ENCODE data around the gene MYF6. TPM values are rescaled to one million over a fixed set of nuclear protein-coding genes. Genes with fewer than 3 reads are reported as not detected.

MYF6 gene
- total and polyA plus RNA-seq, 2 experiments from 2014 or later = not detected

- no peak for DNase-seq (ENCODE audit: low read depth in 1 of 2, low spot score in 1 of 2)
- H3K36me3 ChIP-seq = no peaks in the 10 kb centered on the region
- H3K9me3 ChIP-seq (ENCODE audit: low read depth) = no peaks in the 10 kb centered on the region
- H3K27me3 ChIP-seq = peaks cover 57% of the 10 kb centered on the region
- H3K27ac ChIP-seq = no peak overlapping the region
- no peak for TF ChIP-seq CTCF (IDR thresholded peaks at IDR 0.05; ENCODE audit: low read depth, low read length)
- no peaks in the 10 kb centered on the region for H3K4me1 ChIP-seq (ENCODE audit: low read depth)
- no peak overlapping the region for H3K4me3 ChIP-seq
Observed at GRCh38 chr12:80711866-80712265, 4.4 kb downstream of the MYF6 start.

- DNase-seq (ENCODE audit: low read depth in 1 of 2, low spot score in 1 of 2) = no peak
- H3K4me3 ChIP-seq = no peak overlapping the region
- H3K4me1 ChIP-seq (ENCODE audit: low read depth) = no peaks in the 10 kb centered on the region
- H3K9me3 ChIP-seq (ENCODE audit: low read depth) = no peaks in the 10 kb centered on the region
- no peak for TF ChIP-seq CTCF (IDR thresholded peaks at IDR 0.05; ENCODE audit: low read depth, low read length)
- H3K36me3 ChIP-seq = no peaks in the 10 kb centered on the region
- peaks cover 47% of the 10 kb centered on the region for H3K27me3 ChIP-seq
- H3K27ac ChIP-seq = no peak overlapping the region
Observed at GRCh38 chr12:80712866-80713265, 5.4 kb downstream of the MYF6 start.

GRCh38 chr12:80713419-80713818 is 6.0 kb downstream of the MYF6 start:
- Histone ChIP-seq H3K27ac (no peak overlapping the region), H3K36me3 (no peaks in the 10 kb centered on the region), H3K9me3 (ENCODE audit: low read depth) (no peaks in the 10 kb centered on the region), H3K27me3 (peaks cover 41% of the 10 kb centered on the region), H3K4me1 (ENCODE audit: low read depth) (no peaks in the 10 kb centered on the region), H3K4me3 (no peak overlapping the region)
- TF ChIP-seq CTCF (IDR thresholded peaks at IDR 0.05; ENCODE audit: low read depth, low read length) = no peak
- no peak for DNase-seq (ENCODE audit: low read depth in 1 of 2, low spot score in 1 of 2)

- peak; percentile 32 to 60 for DNase-seq (ENCODE audit: low read depth in 1 of 2, low spot score in 1 of 2)
- no peak for TF ChIP-seq CTCF (IDR thresholded peaks at IDR 0.05; ENCODE audit: low read depth, low read length)
- no peaks in the 10 kb centered on the region for H3K36me3 ChIP-seq
- H3K4me1 ChIP-seq (ENCODE audit: low read depth) = no peaks in the 10 kb centered on the region
- peaks cover 35% of the 10 kb centered on the region for H3K27me3 ChIP-seq
- H3K9me3 ChIP-seq (ENCODE audit: low read depth) = no peaks in the 10 kb centered on the region
- no peak overlapping the region for H3K27ac ChIP-seq
- no peak overlapping the region for H3K4me3 ChIP-seq
Observed at GRCh38 chr12:80714055-80714454, 6.6 kb downstream of the MYF6 start.

- no peak for TF ChIP-seq CTCF (IDR thresholded peaks at IDR 0.05; ENCODE audit: low read depth, low read length)
- no peaks in the 10 kb centered on the region for H3K4me1 ChIP-seq (ENCODE audit: low read depth)
- H3K9me3 ChIP-seq (ENCODE audit: low read depth) = no peaks in the 10 kb centered on the region
- DNase-seq (ENCODE audit: low read depth in 1 of 2, low spot score in 1 of 2) = no peak
- peaks cover 27% of the 10 kb centered on the region for H3K27me3 ChIP-seq
- H3K36me3 ChIP-seq = no peaks in the 10 kb centered on the region
- H3K4me3 ChIP-seq = no peak overlapping the region
- no peak overlapping the region for H3K27ac ChIP-seq
Observed at GRCh38 chr12:80714846-80715245, 7.4 kb downstream of the MYF6 start.

GRCh38 chr12:80715713-80716249 is 8.3 kb downstream of the MYF6 start:
- H3K27me3 ChIP-seq = peaks cover 18% of the 10 kb centered on the region
- no peaks in the 10 kb centered on the region for H3K9me3 ChIP-seq (ENCODE audit: low read depth)
- H3K4me1 ChIP-seq (ENCODE audit: low read depth) = no peaks in the 10 kb centered on the region
- no peak for DNase-seq (ENCODE audit: low read depth in 1 of 2, low spot score in 1 of 2)
- TF ChIP-seq CTCF (IDR thresholded peaks at IDR 0.05; ENCODE audit: low read depth, low read length) = no peak
- H3K36me3 ChIP-seq = no peaks in the 10 kb centered on the region
- no peak overlapping the region for H3K4me3 ChIP-seq
- no peak overlapping the region for H3K27ac ChIP-seq
